Common myeloid progenitor, CD34-positive (primary cell): Measurements from ENCODE around the gene DNLZ.

Experiments
- CTCF ChIA-PET: fragments of 350-600 bp; sonication (Branson Sonifier 250); formaldehyde crosslinking; loops from one replicate; lab custom pipeline; 2021; ENCODE audit warnings: antibody characterized with exemption; lab: Charles Lee
- POLR2A ChIA-PET: fragments of 350-600 bp; sonication (Branson Sonifier 250); formaldehyde crosslinking; loops from one replicate; lab custom pipeline; 2021; ENCODE audit warnings: antibody characterized with exemption; lab: Charles Lee
- DNase-seq, 3 donors: peaks; one replicate each; pipeline versions ENCODE4 v3.0.0 to v3.0.0-alpha.2; 2013
- H3K27ac ChIP-seq, 2 experiments: 1 replicate in 1 of 2; 2 replicates in 1 of 2; pipeline ENCODE4 v1.7.0; 2013; ENCODE audit warnings: inconsistent platforms in 2 of 2, low read length in 2 of 2, mild to moderate bottlenecking in 2 of 2, low read depth in 1 of 2, moderate library complexity in 1 of 2; ENCODE audit not compliant: severe bottlenecking in 2 of 2, insufficient read depth in 1 of 2, poor library complexity in 1 of 2
- H3K27me3 ChIP-seq, 5 experiments: replicated peaks in 2 of 5; 1 replicate in 3 of 5; 2 replicates in 2 of 5; pipeline versions ENCODE4 v1.6.1 to v1.7.0; 2013; ENCODE audit warnings: low read length in 4 of 5, mild to moderate bottlenecking in 2 of 5, moderate library complexity in 2 of 5, inconsistent platforms in 1 of 5; ENCODE audit not compliant: insufficient read depth in 5 of 5, control insufficient read depth in 4 of 5
- H3K36me3 ChIP-seq, 4 experiments: 1 replicate in 2 of 4; 2 replicates in 2 of 4; pipeline versions ENCODE4 v1.6.1 to v1.7.0; 2013; ENCODE audit warnings: low read length in 3 of 4, control low read depth in 1 of 4, mild to moderate bottlenecking in 1 of 4; ENCODE audit not compliant: control insufficient read depth in 4 of 4, insufficient read depth in 4 of 4
- H3K4me1 ChIP-seq, 4 experiments: 1 replicate in 3 of 4; 2 replicates in 1 of 4; pipeline versions ENCODE4 v1.6.1 to v1.7.1; 2013; ENCODE audit warnings: low read length in 3 of 4, mild to moderate bottlenecking in 3 of 4, control low read depth in 1 of 4, inconsistent platforms in 1 of 4, moderate library complexity in 1 of 4; ENCODE audit not compliant: control insufficient read depth in 4 of 4, insufficient read depth in 4 of 4; ENCODE audit errors: control extremely low read depth in 1 of 4
- H3K4me3 ChIP-seq, 7 experiments: 1 replicate in 4 of 7; 2 replicates in 3 of 7; pipeline versions ENCODE4 v1.5.1 to v1.7.0; 2013; ENCODE audit warnings: mild to moderate bottlenecking in 7 of 7, low read length in 6 of 7, moderate library complexity in 6 of 7, inconsistent platforms in 2 of 7, low read depth in 2 of 7, control low read depth in 1 of 7; ENCODE audit not compliant: insufficient read depth in 4 of 7, control insufficient read depth in 1 of 7; ENCODE audit errors: extremely low read depth in 1 of 7
- H3K9me3 ChIP-seq, 5 experiments: 1 replicate in 4 of 5; 2 replicates in 1 of 5; pipeline versions ENCODE4 v1.6.1 to v1.7.1; 2013; ENCODE audit warnings: low read length in 4 of 5, mild to moderate bottlenecking in 2 of 5, inconsistent platforms in 1 of 5, low read depth in 1 of 5, moderate library complexity in 1 of 5; ENCODE audit not compliant: control insufficient read depth in 4 of 5, insufficient read depth in 2 of 5; ENCODE audit errors: control extremely low read depth in 1 of 5
- WGBS: methylation state at CpG from one replicate; pipeline ENCODE4 v1.1.5; 2013; ENCODE audit not compliant: insufficient coverage; 5-methylcytosine and 5-hydroxymethylcytosine counted together

Gene DNLZ

GRCh38 chr9:136381966-136382513 lies 18.5 kb upstream of the DNLZ start:
- H3K9me3 ChIP-seq, result no peaks in the 10 kb centered on the region
- CTCF ChIA-PET, result interaction anchor here (1.4 kb wide), 2 partner anchors 8 to 106 kb away, joined by 3 to 4 read pairs; no protein-coding TSS in a partner anchor

GRCh38 chr9:136381311-136381710 lies 17.8 kb upstream of the DNLZ start:
- H3K4me3 ChIP-seq, result no peak overlapping the region
- no peaks in the 10 kb centered on the region for H3K27me3 ChIP-seq
- peaks cover 0 to 8% (median 8%) of the 10 kb centered on the region in 4 experiments for H3K4me1 ChIP-seq
- WGBS, result 95% methylated on average over 4 of the region's 9 CpGs
- POLR2A ChIA-PET, result no interaction called here
- no peaks in the 10 kb centered on the region for H3K9me3 ChIP-seq
- H3K27ac ChIP-seq, result no peak overlapping the region
- no peak for DNase-seq
- CTCF ChIA-PET, result interaction anchor here (1.0 to 1.4 kb wide), 3 partner anchors 8 to 107 kb away, joined by 3 to 4 read pairs (median 3); no protein-coding TSS in a partner anchor
- peaks cover 12 to 91% (median 47%) of the 10 kb centered on the region in 4 experiments for H3K36me3 ChIP-seq

More at GRCh38 chr9:136381966-136382513, 18.5 kb upstream of the DNLZ start:
- Histone ChIP-seq H3K4me3 (no peak overlapping the region), H3K27me3 (no peaks in the 10 kb centered on the region), H3K27ac (no peak overlapping the region), H3K36me3 (peaks cover 14 to 88% (median 49%) of the 10 kb centered on the region in 4 experiments), H3K4me1 (peaks cover 0 to 6% (median 5%) of the 10 kb centered on the region in 4 experiments)
- POLR2A ChIA-PET, result no interaction called here
- 95% methylated on average over 22 of the region's 25 CpGs for WGBS
- no peak for DNase-seq

- Histone ChIP-seq H3K27me3 (no peaks in the 10 kb centered on the region), H3K9me3 (no peaks in the 10 kb centered on the region), H3K36me3 (peaks cover 12 to 93% (median 42%) of the 10 kb centered on the region in 4 experiments), H3K4me3 (no peak overlapping the region), H3K4me1 (peaks cover 0 to 8% (median 8%) of the 10 kb centered on the region in 4 experiments), H3K27ac (no peak overlapping the region)
- over 99% methylated on average over 16 of the region's 17 CpGs for WGBS
- no peak for DNase-seq
- CTCF ChIA-PET, result interaction anchor here (1.0 to 1.4 kb wide), 2 partner anchors 7 to 10 kb away, joined by 3 to 4 read pairs; no protein-coding TSS in a partner anchor
- POLR2A ChIA-PET, result no interaction called here
Measured at GRCh38 chr9:136380381-136380780, 16.8 kb upstream of the DNLZ start.

- Histone ChIP-seq H3K4me1 (peaks cover 0 to 8% (median 8%) of the 10 kb centered on the region in 4 experiments), H3K27me3 (no peaks in the 10 kb centered on the region), H3K9me3 (no peaks in the 10 kb centered on the region), H3K4me3 (no peak overlapping the region), H3K36me3 (peaks cover 12 to 91% (median 41%) of the 10 kb centered on the region in 4 experiments), H3K27ac (no peak overlapping the region)
- CTCF ChIA-PET, result no interaction called here
- no peak for DNase-seq
- WGBS, result 88% methylated on average over 9 of the region's 11 CpGs
- POLR2A ChIA-PET, result no interaction called here
Measured at GRCh38 chr9:136379891-136380290, 16.3 kb upstream of the DNLZ start.

- Histone ChIP-seq H3K9me3 (no peaks in the 10 kb centered on the region), H3K4me1 (peaks cover 0 to 8% (median 8%) of the 10 kb centered on the region in 4 experiments), H3K4me3 (no peak overlapping the region), H3K27me3 (no peaks in the 10 kb centered on the region), H3K36me3 (peaks cover 11 to 86% (median 37%) of the 10 kb centered on the region in 4 experiments), H3K27ac (no peak overlapping the region)
- WGBS, result 97% methylated on average over 11 of the region's 11 CpGs
- ChIA-PET POLR2A (no interaction called here), CTCF (interaction anchor here (0.9 kb wide), 1 partner anchor 13 kb away, joined by 3 read pairs; no protein-coding TSS in a partner anchor)
- DNase-seq, result no peak
Measured at GRCh38 chr9:136379401-136379800, 15.9 kb upstream of the DNLZ start.

- H3K4me3 ChIP-seq, result no peak overlapping the region
- peaks cover 0 to 9% (median 8%) of the 10 kb centered on the region in 4 experiments for H3K4me1 ChIP-seq
- over 99% methylated on average over 13 of the region's 18 CpGs for WGBS
- ChIA-PET POLR2A (no interaction called here), CTCF (interaction anchor here (0.9 kb wide), 1 partner anchor 13 kb away, joined by 3 read pairs; no protein-coding TSS in a partner anchor)
- no peaks in the 10 kb centered on the region for H3K27me3 ChIP-seq
- H3K27ac ChIP-seq, result no peak overlapping the region
- DNase-seq, result no peak
- H3K36me3 ChIP-seq, result peaks cover 9 to 81% (median 34%) of the 10 kb centered on the region in 4 experiments
- H3K9me3 ChIP-seq, result no peaks in the 10 kb centered on the region
Measured at GRCh38 chr9:136379003-136379287, 15.4 kb upstream of the DNLZ start.
